ENCODE measurements around the gene GNAQ.

GNAQ gene

DNA sequence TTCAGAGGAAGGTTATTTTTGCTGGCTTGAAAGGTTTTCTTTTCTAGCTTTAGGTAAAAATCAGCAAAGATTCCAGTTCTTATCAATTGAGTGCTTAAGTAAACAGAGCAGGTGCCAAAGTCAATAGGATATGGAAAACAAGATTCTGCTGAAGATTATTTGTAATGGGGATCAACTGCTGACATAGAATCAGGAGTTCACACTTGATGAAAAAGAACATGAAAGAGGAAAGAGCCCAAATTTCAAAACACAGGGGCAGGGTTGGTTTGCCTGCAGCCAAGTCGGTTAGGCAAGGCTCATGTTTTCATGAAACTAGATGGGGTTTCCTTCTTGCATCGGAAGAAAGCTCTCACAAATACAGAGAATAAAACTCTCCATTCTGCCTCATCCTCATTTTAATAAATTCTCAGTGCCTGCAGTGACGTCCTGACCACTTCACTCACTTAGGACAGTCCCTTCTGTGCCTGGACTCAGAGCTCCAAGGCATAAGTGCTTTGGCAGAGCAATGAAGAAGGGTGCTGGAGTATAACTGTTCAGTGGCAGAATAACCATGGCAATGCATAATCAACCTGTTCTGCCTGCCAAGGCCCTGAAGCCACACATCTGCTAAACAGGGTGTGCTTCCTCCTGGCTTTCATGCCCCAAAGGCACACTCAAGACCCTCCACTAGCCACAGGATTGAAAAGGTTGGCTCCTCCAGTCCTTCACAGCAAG is 179.6 kb downstream of the GNAQ start:
- TF ChIP-seq ZNF274 (IDR thresholded peaks at IDR 0.05; ENCODE audit: low read depth, low read length): no peak

DNA sequence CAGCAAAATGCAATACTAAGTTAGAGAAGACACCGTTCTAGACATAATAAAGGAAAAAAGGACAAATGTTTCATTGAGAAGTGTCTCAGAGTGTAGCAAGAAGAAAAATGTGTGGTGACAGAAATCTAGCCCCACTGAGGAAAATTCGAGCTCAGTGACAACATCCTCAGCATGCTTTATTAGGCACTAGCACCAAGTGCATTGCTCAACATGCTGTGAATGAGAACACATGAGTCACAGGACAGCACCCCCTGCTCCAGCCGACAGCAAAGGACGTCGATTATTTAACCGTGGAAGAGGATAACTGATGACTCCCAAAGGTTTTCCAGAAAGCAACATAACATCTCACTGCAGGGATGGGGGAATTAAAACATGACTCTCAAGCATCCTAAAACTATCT is 182.7 kb downstream of the GNAQ start:
- no peak for TF ChIP-seq ZNF274 (IDR thresholded peaks at IDR 0.05; ENCODE audit: low read depth, low read length)

More for the DNA sequence above, 179.6 kb downstream of the GNAQ start:
- no peak overlapping the region for H3K4me3 ChIP-seq (ENCODE audit: low read length)

DNA sequence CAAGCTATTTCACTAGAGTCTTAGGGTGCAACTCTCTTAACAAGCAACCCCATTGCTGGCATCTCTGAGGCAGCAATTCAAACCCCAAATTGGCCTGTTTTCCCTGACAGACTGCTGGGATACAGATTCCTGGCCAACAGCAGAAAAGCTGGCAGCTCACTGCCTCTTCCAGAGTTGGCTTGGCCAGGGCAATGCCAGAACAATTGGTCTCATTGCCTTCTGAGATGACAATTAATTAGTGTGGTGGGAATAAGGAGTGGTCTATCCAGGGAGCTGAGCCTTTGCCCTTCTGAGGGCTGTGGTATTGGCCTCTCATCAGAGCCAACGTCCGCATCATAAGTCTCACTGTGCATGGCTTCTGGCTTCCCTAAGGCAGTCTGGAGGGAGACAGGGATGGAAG is 183.2 kb downstream of the GNAQ start:
- no peak overlapping the region for H3K4me3 ChIP-seq (ENCODE audit: low read length)
- TF ChIP-seq ZNF274 (IDR thresholded peaks at IDR 0.05; ENCODE audit: low read depth, low read length): no peak

More for the DNA sequence above, 182.7 kb downstream of the GNAQ start:
- no peak overlapping the region for H3K4me3 ChIP-seq (ENCODE audit: low read length)

DNA sequence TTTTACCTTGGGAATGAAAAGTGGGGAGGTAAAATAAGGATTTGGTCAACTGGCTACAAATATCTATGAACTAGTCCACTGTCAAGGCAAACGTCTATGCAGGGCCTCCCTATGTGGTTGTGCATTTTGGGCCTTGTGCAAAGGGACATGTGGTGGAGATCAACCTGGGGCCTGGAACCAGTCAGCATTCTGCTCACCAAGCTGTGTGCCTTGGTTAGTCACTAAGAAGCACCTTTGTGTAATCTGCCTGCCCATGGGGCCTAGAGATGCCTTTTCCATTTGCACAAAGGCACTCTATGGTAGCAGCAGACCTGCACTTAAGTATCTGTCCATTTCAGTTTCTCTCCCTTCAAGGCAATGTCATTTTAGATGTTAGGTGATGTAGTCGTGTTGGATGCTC is 184.0 kb downstream of the GNAQ start:
- H3K4me3 ChIP-seq (ENCODE audit: low read length): no peak overlapping the region
- TF ChIP-seq ZNF274 (IDR thresholded peaks at IDR 0.05; ENCODE audit: low read depth, low read length): no peak

DNA sequence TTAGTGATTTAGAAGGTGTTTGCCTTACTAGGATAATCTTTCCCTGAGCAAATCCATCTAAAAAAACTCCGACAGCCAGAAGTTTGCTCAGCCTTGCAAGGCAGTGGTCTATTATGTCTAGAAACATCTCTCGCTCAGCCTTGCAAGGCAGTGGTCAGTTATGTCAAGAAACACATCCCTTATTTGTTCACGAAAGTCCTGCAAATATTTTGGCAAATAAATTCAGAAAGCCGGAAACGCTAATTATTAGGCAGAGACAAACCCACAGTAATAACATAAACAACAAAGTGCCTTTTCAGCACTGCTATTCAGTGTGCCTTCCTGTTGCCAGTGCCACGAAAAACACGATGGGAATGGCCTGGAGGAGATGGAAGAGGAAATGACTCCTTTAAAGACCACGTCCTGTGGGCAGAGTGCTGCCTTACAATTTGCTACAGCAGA is 184.5 kb downstream of the GNAQ start:
- no peak overlapping the region for H3K4me3 ChIP-seq (ENCODE audit: low read length)
- TF ChIP-seq ZNF274 (IDR thresholded peaks at IDR 0.05; ENCODE audit: low read depth, low read length): no peak

DNA sequence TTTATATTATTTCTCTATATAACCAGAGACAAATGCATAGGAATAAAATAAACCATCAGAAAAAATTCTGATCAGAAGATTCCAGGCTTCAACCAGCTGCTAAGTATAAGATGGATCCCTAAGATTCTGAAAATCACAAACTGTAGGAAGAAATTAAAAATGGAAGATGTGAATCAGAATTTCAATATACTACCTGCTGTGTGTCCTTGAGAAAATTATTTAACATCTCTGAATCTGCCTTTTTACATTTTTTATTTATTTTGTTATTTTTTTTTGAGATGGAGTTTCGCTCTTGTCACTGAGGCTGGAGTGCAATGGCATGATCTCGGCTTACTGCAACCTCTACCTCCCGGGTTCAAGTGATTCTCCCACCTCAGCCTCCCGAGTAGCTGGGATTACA is 187.2 kb downstream of the GNAQ start:
- no peak for TF ChIP-seq ZNF274 (IDR thresholded peaks at IDR 0.05; ENCODE audit: low read depth, low read length)
- H3K4me3 ChIP-seq (ENCODE audit: low read length): no peak overlapping the region

DNA sequence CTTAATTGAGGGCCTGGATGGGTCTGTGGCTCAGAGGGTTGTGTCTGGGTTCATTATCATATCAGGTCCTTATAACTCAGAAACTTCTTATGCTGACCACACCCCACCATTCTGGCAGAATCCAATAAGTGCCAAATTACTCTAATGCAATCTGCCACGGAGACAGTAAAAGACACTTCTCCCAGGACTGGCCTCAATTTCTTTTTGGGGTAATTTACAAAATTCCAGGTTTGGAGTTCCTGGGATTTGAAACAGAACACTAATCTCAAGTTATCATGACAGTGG is 187.8 kb downstream of the GNAQ start:
- H3K4me3 ChIP-seq (ENCODE audit: low read length): no peak overlapping the region
- no peak for TF ChIP-seq ZNF274 (IDR thresholded peaks at IDR 0.05; ENCODE audit: low read depth, low read length)

DNA sequence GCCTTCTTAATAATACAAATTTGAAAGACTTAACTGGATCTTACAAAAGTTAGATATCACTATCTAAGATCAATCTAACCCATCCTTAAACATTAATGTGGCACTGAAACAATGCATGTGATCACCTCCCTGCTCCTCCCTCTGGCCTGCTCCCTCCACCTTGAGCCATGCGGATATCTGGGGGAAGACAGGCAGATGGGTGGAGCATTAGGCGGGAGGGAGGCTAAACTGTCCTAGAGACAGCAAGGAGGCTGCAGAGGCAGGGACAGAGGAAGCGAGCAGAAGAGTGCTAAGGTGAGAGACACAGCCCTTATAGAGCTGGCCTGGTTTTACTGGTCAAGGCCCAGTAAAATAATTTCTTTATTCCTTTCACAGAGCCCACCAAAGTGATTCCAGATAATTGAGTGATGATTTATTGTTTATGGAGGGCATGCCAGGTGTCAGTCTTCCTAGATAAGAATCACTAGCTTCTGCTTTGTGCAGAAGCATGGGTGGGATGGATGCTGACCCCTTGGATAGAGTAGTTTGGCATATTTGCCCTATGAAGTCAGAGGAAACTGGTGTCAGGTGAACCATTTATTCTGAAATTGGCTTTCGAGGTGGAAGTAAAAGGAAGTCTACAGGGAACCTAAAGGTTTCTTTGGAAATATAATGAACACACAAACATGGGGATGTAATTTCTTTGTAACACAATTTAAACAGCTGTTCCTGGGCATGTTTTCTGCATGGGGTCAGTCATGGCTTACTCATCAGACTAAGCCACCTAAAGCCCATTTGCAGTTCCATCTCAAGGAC is 188.3 kb downstream of the GNAQ start:
- TF ChIP-seq ZNF274 (IDR thresholded peaks at IDR 0.05; ENCODE audit: low read depth, low read length): no peak
- H3K4me3 ChIP-seq (ENCODE audit: low read length): no peak overlapping the region

DNA sequence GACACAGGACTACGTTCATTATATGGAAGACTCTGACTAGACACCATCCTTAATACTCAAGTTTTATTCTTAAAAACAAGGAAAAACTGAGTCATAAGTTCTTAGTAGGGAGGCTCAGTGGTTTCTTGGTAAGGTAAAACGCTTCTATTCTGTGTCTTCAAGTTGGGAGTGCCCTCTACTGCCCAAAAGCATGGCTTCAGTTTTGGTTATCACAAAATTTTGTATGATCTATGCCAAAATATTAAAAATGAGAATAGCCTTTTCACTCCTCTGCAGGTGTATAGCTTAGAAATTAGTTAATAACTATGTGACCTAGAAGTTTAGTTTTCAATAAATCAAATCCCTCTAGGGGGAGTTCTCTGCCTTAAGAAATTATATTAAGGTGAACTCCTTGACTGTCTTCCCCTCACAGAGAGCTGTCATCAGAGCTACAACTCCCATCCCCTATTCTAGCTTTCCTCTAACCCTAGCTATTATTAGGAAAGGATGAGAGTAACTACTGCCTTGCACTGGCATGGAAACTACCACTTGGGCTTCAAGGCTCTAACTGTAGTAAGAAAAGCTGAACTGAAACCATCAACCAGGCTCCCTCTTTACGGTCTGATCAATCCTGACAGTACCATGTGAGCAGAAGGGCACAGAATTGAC is 189.7 kb downstream of the GNAQ start:
- H3K4me3 ChIP-seq (ENCODE audit: low read length): no peak overlapping the region
- no peak for TF ChIP-seq ZNF274 (IDR thresholded peaks at IDR 0.05; ENCODE audit: low read depth, low read length)

DNA sequence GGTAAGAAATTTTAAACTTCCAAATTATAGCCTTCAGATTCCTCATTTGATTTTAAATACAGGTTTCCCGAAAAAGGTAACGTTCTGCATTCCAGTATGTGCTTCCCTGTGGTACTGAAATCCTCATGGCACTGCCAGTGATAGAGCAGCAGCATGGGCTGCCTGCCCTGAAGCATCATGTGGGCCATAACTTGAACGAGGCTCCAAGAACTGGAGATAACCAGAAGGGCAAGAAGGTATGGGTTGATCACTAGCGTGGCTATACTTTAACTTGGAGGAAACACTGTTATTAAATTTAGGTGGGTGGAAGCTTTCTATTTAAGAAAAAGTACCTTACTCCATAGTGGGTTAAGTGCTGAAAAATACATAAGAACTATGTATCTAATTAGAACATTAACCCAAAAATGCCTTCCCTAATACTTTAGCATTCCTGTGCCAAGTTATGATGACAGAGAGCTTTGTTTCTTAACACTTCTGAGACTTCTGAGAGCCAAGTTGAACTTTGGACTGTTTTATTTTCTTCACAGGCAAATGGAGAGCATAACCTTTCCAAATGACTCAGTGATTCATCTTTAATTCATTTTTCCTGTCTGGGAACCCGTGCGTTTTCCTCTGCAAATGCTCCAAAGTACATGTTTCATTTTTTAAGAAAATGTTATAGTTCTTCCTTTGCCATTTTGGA is 192.0 kb downstream of the GNAQ start:
- TF ChIP-seq ZNF274 (IDR thresholded peaks at IDR 0.05; ENCODE audit: low read depth, low read length): no peak
- no peak overlapping the region for H3K4me3 ChIP-seq (ENCODE audit: low read length)

DNA sequence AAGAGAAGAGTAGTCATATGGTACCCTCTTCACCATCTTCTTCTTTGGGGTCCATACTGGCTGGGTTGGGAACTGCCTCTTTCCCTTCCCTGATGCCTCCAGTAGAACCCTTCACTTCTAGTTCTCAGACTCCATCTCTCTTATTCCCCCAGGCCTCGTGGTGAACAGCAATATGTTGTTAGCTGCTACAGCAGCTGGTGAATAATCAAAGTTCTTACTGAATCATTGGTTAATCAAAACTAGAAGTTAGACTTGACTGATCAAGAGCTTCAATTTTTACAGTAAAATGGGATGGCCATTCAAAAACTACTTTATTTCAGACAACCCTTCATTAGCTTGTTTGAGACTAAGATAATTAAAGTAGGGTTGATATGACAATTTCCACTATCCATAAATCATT is 192.6 kb downstream of the GNAQ start:
- no peak overlapping the region for H3K4me3 ChIP-seq (ENCODE audit: low read length)
- TF ChIP-seq ZNF274 (IDR thresholded peaks at IDR 0.05; ENCODE audit: low read depth, low read length): no peak

DNA sequence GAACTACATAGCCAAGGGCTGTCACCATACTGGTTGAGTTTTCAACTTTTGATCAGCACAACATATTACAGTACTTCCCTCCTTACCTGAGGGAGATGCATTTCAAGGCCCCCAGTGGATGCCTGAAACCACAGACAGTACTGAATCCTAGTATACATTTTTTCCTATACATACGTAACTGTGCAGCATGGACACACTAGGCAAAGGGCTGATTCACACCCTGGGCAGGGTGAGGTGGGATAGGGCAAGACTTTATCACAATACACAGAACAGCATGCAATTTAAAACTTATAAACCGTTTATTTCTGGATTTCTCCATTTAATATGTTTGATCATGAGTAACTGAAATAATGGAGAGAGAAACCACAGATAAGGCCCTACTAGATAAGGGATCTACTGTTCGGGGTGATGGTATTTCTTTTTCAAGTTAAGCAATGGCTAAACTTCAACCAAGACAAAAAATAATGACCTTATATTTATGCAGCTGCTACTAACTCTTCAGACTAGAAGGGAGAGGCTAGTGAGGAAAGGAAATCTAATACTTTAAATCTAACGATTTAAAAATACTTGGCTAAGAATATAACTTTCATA is 196.6 kb downstream of the GNAQ start:
- H3K4me3 ChIP-seq (ENCODE audit: low read length): no peak overlapping the region
- TF ChIP-seq ZNF274 (IDR thresholded peaks at IDR 0.05; ENCODE audit: low read depth, low read length): no peak

DNA sequence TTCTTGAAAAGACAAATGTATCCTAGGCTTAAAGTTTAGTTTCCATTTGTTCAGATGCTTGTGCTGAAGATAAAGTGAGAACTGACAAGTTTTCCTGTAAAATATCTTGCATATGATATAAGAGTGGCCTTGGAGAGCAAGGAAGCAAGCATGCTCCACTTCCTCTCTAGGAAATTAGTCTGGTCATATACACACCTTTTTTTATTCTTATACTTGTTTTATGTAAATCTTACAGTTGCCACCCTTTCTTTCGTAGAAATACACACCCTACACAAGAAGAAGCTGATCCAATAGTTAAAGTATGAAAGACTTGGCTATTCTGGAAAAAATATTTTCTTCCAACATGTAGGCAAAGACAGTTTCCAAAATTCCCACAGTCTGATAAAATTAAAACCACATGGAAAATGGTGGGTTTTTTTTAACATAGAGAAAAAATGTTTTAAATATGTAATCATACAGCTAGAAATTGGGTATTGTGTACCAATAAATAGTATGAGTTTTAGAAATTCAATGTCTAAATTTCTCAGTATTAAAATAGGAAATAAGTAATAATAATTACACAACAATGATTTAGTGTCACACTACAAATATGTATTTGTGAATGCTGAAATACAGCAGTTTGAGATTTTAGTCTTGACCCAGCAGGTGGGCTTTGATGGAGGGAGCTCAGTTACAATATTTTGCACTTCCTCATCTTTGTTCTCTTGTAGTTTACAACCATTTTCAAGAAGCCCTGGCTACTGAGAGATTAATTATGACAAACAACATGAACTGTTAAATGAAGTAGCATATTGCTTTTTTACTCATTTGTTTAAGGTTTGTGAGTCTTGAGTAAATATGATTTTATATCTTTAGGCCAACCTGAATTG is 197.8 kb downstream of the GNAQ start:
- H3K4me3 ChIP-seq (ENCODE audit: low read length): no peak overlapping the region
- no peak for TF ChIP-seq ZNF274 (IDR thresholded peaks at IDR 0.05; ENCODE audit: low read depth, low read length)

Data from GM08714 (cell line).